OCI-LY7 (cell line): ENCODE results near the gene VASH2. TPM values are rescaled to one million over a fixed set of nuclear protein-coding genes. Genes with fewer than 3 reads are reported as not detected.
A peak's percentile ranks its signal among the peaks of the same experiment; 100 is the strongest.

Experiments
- BruUV-seq: library from RNA; stranded (reverse); fragments of 400-500 nt; replicated peaks from 2 replicates; lab custom pipeline; 2021; lab: Mats Ljungman, UMichigan
- CTCF ChIA-PET: fragments of 300-600 bp; sonication (Branson Sonifier 250); formaldehyde crosslinking; loops from one replicate; lab custom pipeline; 2022; ENCODE audit warnings: antibody characterized with exemption; ENCODE audit not compliant: unreplicated experiment; lab: Charles Lee
- POLR2A ChIA-PET: fragments of 300-600 bp; sonication (Branson Sonifier 250); formaldehyde crosslinking; loops from one replicate; lab custom pipeline; 2022; ENCODE audit warnings: antibody characterized with exemption; lab: Charles Lee
- DNase-seq: peaks from one replicate; pipeline ENCODE4 v3.0.0-alpha.2; 2015; ENCODE audit warnings: low spot score
- H2AFZ ChIP-seq: fragments of 200-600 bp; sonication (generic), shearing (Covaris generic); 2 replicates; pipeline ENCODE4 v1.6.1; 2014; ENCODE audit warnings: mild to moderate bottlenecking, antibody characterized with exemption, low read length, moderate library complexity
- H3K27ac ChIP-seq: fragments of 200-600 bp; sonication (generic); 2 replicates; pipeline ENCODE4 v1.5.1; 2014; ENCODE audit warnings: mixed run types, low read depth, mild to moderate bottlenecking, moderate library complexity, low read length, inconsistent platforms; ENCODE audit not compliant: poor library complexity, severe bottlenecking
- H3K36me3 ChIP-seq: fragments of 200-600 bp; sonication (generic); 2 replicates; pipeline ENCODE4 v1.6.1; 2014; ENCODE audit warnings: mild to moderate bottlenecking, antibody characterized with exemption, low read length, moderate library complexity, mixed read lengths; ENCODE audit not compliant: insufficient read depth
- H3K4me1 ChIP-seq: fragments of 200-600 bp; sonication (generic); 2 replicates; pipeline ENCODE4 v1.5.1; 2014; ENCODE audit warnings: mild to moderate bottlenecking, low read length; ENCODE audit not compliant: insufficient read depth, poor library complexity, severe bottlenecking
- H3K4me2 ChIP-seq: fragments of 200-600 bp; sonication (generic); 2 replicates; pipeline ENCODE4 v1.6.1; 2014; ENCODE audit warnings: mild to moderate bottlenecking, low read length
- H3K4me3 ChIP-seq: fragments of 200-600 bp; sonication (generic); 2 replicates; pipeline ENCODE4 v1.5.1; 2014; ENCODE audit warnings: mild to moderate bottlenecking, low read depth, low read length; ENCODE audit not compliant: poor library complexity, severe bottlenecking
- H3K79me2 ChIP-seq: fragments of 200-600 bp; sonication (generic); 2 replicates; pipeline ENCODE4 v1.6.1; 2016; ENCODE audit warnings: low read depth, mild to moderate bottlenecking, low read length, moderate library complexity, mixed read lengths; ENCODE audit not compliant: insufficient read depth
- H3K9me2 ChIP-seq: fragments of 200-600 bp; sonication (generic); 2 replicates; pipeline ENCODE4 v1.6.1; 2016; ENCODE audit warnings: mild to moderate bottlenecking, low read length, mixed read lengths; ENCODE audit not compliant: insufficient read depth
- H3K9me3 ChIP-seq: fragments of 200-600 bp; sonication (generic); 2 replicates; pipeline ENCODE4 v1.6.1; 2014; ENCODE audit warnings: mild to moderate bottlenecking, mixed run types, low read length, mixed read lengths
- H4K20me1 ChIP-seq: fragments of 200-600 bp; sonication (generic); 2 replicates; pipeline ENCODE4 v1.6.1; 2014; ENCODE audit warnings: mild to moderate bottlenecking, antibody characterized with exemption, low read length, moderate library complexity, mixed read lengths; ENCODE audit not compliant: insufficient read depth
- CTCF ChIP-seq: fragments of 200-600 bp; sonication (generic); conservative IDR thresholded peaks from 2 replicates; pipeline ENCODE4 v1.5.1; 2014; ENCODE audit warnings: mild to moderate bottlenecking, antibody characterized with exemption, low read length, moderate library complexity, mixed read lengths
- EZH2phosphoT487 ChIP-seq: fragments of 200-600 bp; sonication (generic); IDR thresholded peaks from 2 replicates; pipeline ENCODE4 v1.6.1; 2018; ENCODE audit warnings: low read depth, borderline replicate concordance, mild to moderate bottlenecking, mixed run types, antibody characterized with exemption, low read length, moderate library complexity, mixed read lengths
- intact Hi-C: fragments of 100-400 bp; cut with micrococcal nuclease; formaldehyde crosslinking; loops from one replicate; pipeline ENCODE4 v1.10.0; 2022; ENCODE audit not compliant: unreplicated experiment
- total RNA-seq, 2 experiments: library from RNA; depleted of rRNA in 1 of 2; stranded (reverse); fragments of >200 nt in 1 of 2; shearing (Covaris generic) in 1 of 2; gene quantifications; 2 replicates each; pipeline ENCODE4 v1.2.3, GENCODE V29; 2014 to 2022

The VASH2 gene
- total RNA-seq, 2 experiments from 2014 or later, result 7.3 to 7.4 TPM

GRCh38 chr1:212955098-212955497 is 4.8 kb downstream of the VASH2 start:
- DNase-seq, result no peak
- POLR2A ChIA-PET, result no interaction called here
- intact Hi-C loops, result no loop called here
- Histone ChIP-seq H3K4me2 (no peak overlapping the region), H3K27ac (no peak overlapping the region), H3K79me2 (no peaks in the 10 kb centered on the region), H3K36me3 (no peaks in the 10 kb centered on the region), H4K20me1 (no peaks in the 10 kb centered on the region), H3K9me3 (no peaks in the 10 kb centered on the region), H3K9me2 (no peaks in the 10 kb centered on the region), H2AFZ (no peak overlapping the region), H3K4me1 (peaks cover 64% of the 10 kb centered on the region), H3K4me3 (no peak overlapping the region)
- TF ChIP-seq EZH2phosphoT487 (no peak), CTCF (no peak)
- CTCF ChIA-PET, result no interaction called here
- no TSS peak for BruUV-seq

GRCh38 chr1:212955961-212956620 is 5.8 kb downstream of the VASH2 start:
- H4K20me1 ChIP-seq, result no peaks in the 10 kb centered on the region
- BruUV-seq, result no TSS peak
- peak overlapping the region; percentile 37 for H3K4me2 ChIP-seq
- intact Hi-C loops, result no loop called here
- H3K36me3 ChIP-seq, result no peaks in the 10 kb centered on the region
- no peak overlapping the region for H3K4me3 ChIP-seq
- H3K27ac ChIP-seq, result no peak overlapping the region
- TF ChIP-seq EZH2phosphoT487, result no peak
- TF ChIP-seq CTCF, result no peak
- DNase-seq, result peak; percentile 38
- POLR2A ChIA-PET, result no interaction called here
- CTCF ChIA-PET, result no interaction called here
- no peaks in the 10 kb centered on the region for H3K79me2 ChIP-seq
- H2AFZ ChIP-seq, result no peak overlapping the region; the same call in 1 of the 2 replicates
- peaks cover 59% of the 10 kb centered on the region for H3K4me1 ChIP-seq
- no peaks in the 10 kb centered on the region for H3K9me3 ChIP-seq
- H3K9me2 ChIP-seq, result no peaks in the 10 kb centered on the region

DNA sequence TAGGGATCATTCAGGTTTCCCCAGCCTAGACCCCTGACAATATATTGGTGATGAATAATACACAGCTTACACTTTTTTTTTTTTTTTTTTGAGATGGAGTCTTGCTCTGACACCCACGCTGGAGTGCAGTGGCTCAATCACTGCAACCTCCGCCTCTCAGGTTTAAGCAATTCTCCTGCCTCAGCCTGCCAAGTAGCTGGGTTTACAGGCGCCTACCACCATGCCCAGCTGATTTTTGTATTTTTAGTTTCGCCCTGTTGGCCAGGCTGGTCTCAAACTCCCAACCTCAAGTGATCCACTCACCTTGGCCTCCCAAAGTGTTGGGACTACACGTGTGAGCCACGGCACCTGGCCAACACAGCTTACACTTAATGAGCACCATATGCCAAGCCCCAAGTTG is 7.2 kb downstream of the VASH2 start:
- H3K79me2 ChIP-seq, result no peaks in the 10 kb centered on the region
- intact Hi-C loops, result no loop called here
- no peaks in the 10 kb centered on the region for H3K9me2 ChIP-seq
- TF ChIP-seq CTCF (no peak), EZH2phosphoT487 (no peak)
- CTCF ChIA-PET, result interaction anchor here (1.9 kb wide), 1 partner anchor 10 kb away, joined by 6 read pairs; no protein-coding TSS in a partner anchor
- no peaks in the 10 kb centered on the region for H3K36me3 ChIP-seq
- H2AFZ ChIP-seq, result no peak overlapping the region
- no peaks in the 10 kb centered on the region for H3K9me3 ChIP-seq
- no peak overlapping the region for H3K4me3 ChIP-seq
- no peak overlapping the region; the same call in 1 of the 2 replicates for H3K4me2 ChIP-seq
- no TSS peak for BruUV-seq
- H3K4me1 ChIP-seq, result peaks cover 46% of the 10 kb centered on the region
- no peaks in the 10 kb centered on the region for H4K20me1 ChIP-seq
- POLR2A ChIA-PET, result interaction anchor here (0.5 to 1.4 kb wide), 9 partner anchors 11 to 1376 kb away, joined by 3 to 6 read pairs (median 3); no protein-coding TSS in a partner anchor
- H3K27ac ChIP-seq, result no peak overlapping the region
- DNase-seq, result no peak
